K562 (cell line): Measurements from ENCODE around the gene ST6GALNAC3.

ENCODE experiments used
- ARHGAP35 ChIP-seq: fragments of 450-650 bp; IDR thresholded peaks from 2 replicates; pipeline ENCODE4 v1.6.1; 2018; ENCODE audit not compliant: partially characterized antibody
- BMI1 ChIP-seq: fragments of 150-350 bp; IDR thresholded peaks from 2 replicates; pipeline ENCODE4 v1.6.1; 2014; ENCODE audit warnings: low read length
- EZH2 ChIP-seq: IDR thresholded peaks from 2 replicates; pipeline ENCODE4 v1.6.1; 2012; ENCODE audit warnings: low read depth, mild to moderate bottlenecking, inconsistent platforms, low read length, borderline replicate concordance
- FOXK2 ChIP-seq, 2 experiments: fragments of 450-650 bp; IDR thresholded peaks in 1 of 2; conservative IDR thresholded peaks in 1 of 2; 2 replicates each; pipeline ENCODE4 v1.6.1; 2016; ENCODE audit warnings: low read depth in 2 of 2, mild to moderate bottlenecking in 1 of 2
- GATAD2B ChIP-seq: fragments of 450-650 bp; IDR thresholded peaks from 2 replicates; pipeline ENCODE4 v1.6.1; 2017; ENCODE audit warnings: mild to moderate bottlenecking, borderline replicate concordance
- MEIS2 ChIP-seq: fragments of 450-650 bp; IDR thresholded peaks from 2 replicates; pipeline ENCODE4 v1.6.1; 2014; ENCODE audit warnings: mild to moderate bottlenecking; ENCODE audit not compliant: partially characterized antibody
- NCOA1 ChIP-seq: fragments of 450-650 bp; IDR thresholded peaks from 2 replicates; pipeline ENCODE4 v1.6.1; 2016; ENCODE audit warnings: low read depth
- PCBP2 ChIP-seq: fragments of 200-400 bp; formaldehyde crosslinking; IDR thresholded peaks from 2 replicates; pipeline ENCODE4 v1.6.1; 2018; ENCODE audit warnings: low read length, low read depth, mild to moderate bottlenecking, moderate library complexity; ENCODE audit not compliant: poor library complexity, severe bottlenecking
- RUNX1 ChIP-seq: sonication (generic); IDR thresholded peaks from 2 replicates; pipeline ENCODE4 v1.6.1; 2016; ENCODE audit warnings: antibody characterized with exemption, low read depth
- ZNF274 ChIP-seq: IDR thresholded peaks from 2 replicates; pipeline ENCODE4 v1.6.1; 2011; ENCODE audit warnings: low read depth, mild to moderate bottlenecking, low read length, moderate library complexity, borderline replicate concordance
- ZNF668 ChIP-seq: fragments of 250-450 bp; sonication (Bioruptor Pico); IDR thresholded peaks from 2 replicates; pipeline ENCODE4 v1.8.0; 2022; ENCODE audit warnings: mild to moderate bottlenecking, inconsistent platforms
- TF ChIP-seq, protein P1 (sequence below): sonication (generic); formaldehyde crosslinking; IDR thresholded peaks from 2 replicates; pipeline ENCODE4 v1.8.0; 2023; ENCODE audit warnings: mild to moderate bottlenecking, missing genetic modification reagents

DNA sequence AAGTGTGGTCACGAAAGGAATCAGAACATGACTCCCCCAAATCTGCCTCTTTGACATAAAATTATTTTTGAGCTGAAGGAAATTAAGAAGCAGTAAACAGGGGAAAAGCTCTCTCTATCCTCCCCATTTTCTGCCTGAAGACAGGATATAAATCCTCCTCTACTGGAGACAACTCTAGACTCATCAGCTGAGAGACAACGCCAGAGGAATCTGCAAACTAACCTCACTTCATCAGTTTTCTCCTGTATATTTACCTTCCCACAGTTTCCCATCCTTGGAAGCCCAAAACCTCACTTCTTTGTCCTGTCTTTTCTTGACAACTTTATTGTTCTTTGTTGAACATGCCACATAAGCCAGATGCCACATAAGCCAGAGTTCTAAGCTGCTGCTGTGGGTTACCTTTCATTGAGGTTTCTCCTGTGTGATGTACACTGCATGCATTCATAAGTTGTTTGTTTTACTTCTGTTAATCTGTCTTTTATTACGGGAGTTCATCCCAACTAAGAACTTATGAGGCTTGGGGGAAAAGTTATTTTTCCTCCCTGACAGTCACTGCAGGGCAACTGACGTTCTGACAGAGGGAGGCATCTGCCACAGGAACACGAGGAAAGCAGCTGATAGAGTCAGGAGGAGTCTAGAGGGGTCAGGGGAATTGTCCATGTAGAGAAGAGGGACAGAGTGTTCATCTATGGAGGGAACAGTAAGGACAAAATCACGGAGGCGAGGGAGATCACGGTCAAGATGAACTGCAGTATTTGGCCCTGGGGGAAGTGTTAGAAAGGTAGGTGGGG is 19.2 kb downstream of the ST6GALNAC3 start:
- TF ChIP-seq MEIS2 (no peak), BMI1 (no peak), NCOA1 (no peak), ZNF274 (no peak), ZNF668 (no peak), GATAD2B (no peak), EZH2 (no peak), FOXK2 (conservative IDR thresholded peaks at IDR 0.05 in 1 of 2, IDR thresholded peaks at IDR 0.05 in 1 of 2; ENCODE audit: low read depth in 2 of 2) (no peak), PCBP2 (no peak), RUNX1 (no peak), ARHGAP35 (no peak)
- TF ChIP-seq, protein P1, sequence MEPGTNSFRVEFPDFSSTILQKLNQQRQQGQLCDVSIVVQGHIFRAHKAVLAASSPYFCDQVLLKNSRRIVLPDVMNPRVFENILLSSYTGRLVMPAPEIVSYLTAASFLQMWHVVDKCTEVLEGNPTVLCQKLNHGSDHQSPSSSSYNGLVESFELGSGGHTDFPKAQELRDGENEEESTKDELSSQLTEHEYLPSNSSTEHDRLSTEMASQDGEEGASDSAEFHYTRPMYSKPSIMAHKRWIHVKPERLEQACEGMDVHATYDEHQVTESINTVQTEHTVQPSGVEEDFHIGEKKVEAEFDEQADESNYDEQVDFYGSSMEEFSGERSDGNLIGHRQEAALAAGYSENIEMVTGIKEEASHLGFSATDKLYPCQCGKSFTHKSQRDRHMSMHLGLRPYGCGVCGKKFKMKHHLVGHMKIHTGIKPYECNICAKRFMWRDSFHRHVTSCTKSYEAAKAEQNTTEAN (CRISPR knock-in tag): no peak
